Caco-2 (cell line): ENCODE data around the gene SLC43A2. TPM values are rescaled to one million over a fixed set of nuclear protein-coding genes. Genes with fewer than 3 reads are reported as not detected.

ENCODE experiments used
- BruUV-seq: library from RNA; stranded (reverse); fragments of 400-500 nt; replicated peaks from 2 replicates; lab custom pipeline; 2021; lab: Mats Ljungman, UMichigan
- CTCF ChIA-PET: fragments of 300-600 bp; sonication (Branson Sonifier 250); formaldehyde crosslinking; loops from one replicate; lab custom pipeline; 2022; ENCODE audit warnings: antibody characterized with exemption; lab: Charles Lee
- POLR2A ChIA-PET: fragments of 300-600 bp; sonication (Branson Sonifier 250); formaldehyde crosslinking; loops from one replicate; lab custom pipeline; 2022; ENCODE audit warnings: antibody characterized with exemption; lab: Charles Lee
- DNase-seq, 2 experiments: peaks; one replicate each; pipeline versions ENCODE4 v3.0.0 to v3.0.0-alpha.2; 2020 to 2022
- H3K27me3 ChIP-seq: replicated peaks from 2 replicates; pipeline ENCODE4 v1.6.0; 2011; ENCODE audit warnings: low read length; ENCODE audit not compliant: control insufficient read depth, insufficient read depth
- H3K36me3 ChIP-seq: 2 replicates; pipeline ENCODE4 v1.5.1; 2011; ENCODE audit warnings: low read length; ENCODE audit not compliant: control insufficient read depth, insufficient read depth
- H3K4me1 ChIP-seq: fragments of 250-450 bp; sonication (Bioruptor Pico); 2 replicates; pipeline ENCODE4 v1.5.1; 2020; ENCODE audit warnings: mild to moderate bottlenecking
- H3K4me3 ChIP-seq: 2 replicates; pipeline ENCODE4 v1.5.1; 2011; ENCODE audit warnings: low read depth, mild to moderate bottlenecking, control low read depth, low read length
- H3K9me3 ChIP-seq: fragments of 250-450 bp; sonication (Bioruptor Pico); 2 replicates; pipeline ENCODE4 v1.5.1; 2020; ENCODE audit warnings: mild to moderate bottlenecking, moderate library complexity
- H3K27ac Mint-ChIP-seq: one replicate; pipeline ENCODE4 v1.8.0; 2022; ENCODE audit warnings: mixed read lengths; ENCODE audit not compliant: unreplicated experiment
- H3K27me3 Mint-ChIP-seq: one replicate; pipeline ENCODE4 v1.8.0; 2022; ENCODE audit warnings: mixed read lengths; ENCODE audit not compliant: insufficient read depth, unreplicated experiment
- H3K36me3 Mint-ChIP-seq: one replicate; pipeline ENCODE4 v1.8.0; 2022; ENCODE audit warnings: mild to moderate bottlenecking, mixed read lengths; ENCODE audit not compliant: insufficient read depth, unreplicated experiment
- H3K4me1 Mint-ChIP-seq: one replicate; pipeline ENCODE4 v1.8.0; 2022; ENCODE audit warnings: low read depth, mixed read lengths; ENCODE audit not compliant: unreplicated experiment
- H3K4me3 Mint-ChIP-seq: one replicate; pipeline ENCODE4 v1.8.0; 2022; ENCODE audit warnings: mild to moderate bottlenecking, moderate library complexity, mixed read lengths; ENCODE audit not compliant: unreplicated experiment
- H3K9me3 Mint-ChIP-seq: one replicate; pipeline ENCODE4 v1.8.0; 2022; ENCODE audit warnings: mixed read lengths; ENCODE audit not compliant: unreplicated experiment
- CTCF ChIP-seq, 2 experiments: fragments of 200-600 bp in 1 of 2; IDR thresholded peaks; 1 replicate in 1 of 2; 2 replicates in 1 of 2; pipeline versions ENCODE4 v1.5.1 to v1.8.0; 2011 to 2022; ENCODE audit warnings: antibody characterized with exemption in 1 of 2, control low read depth in 1 of 2, inconsistent platforms in 1 of 2, low read depth in 1 of 2, low read length in 1 of 2, mild to moderate bottlenecking in 1 of 2, moderate library complexity in 1 of 2; ENCODE audit not compliant: insufficient read depth in 1 of 2, severe bottlenecking in 1 of 2, unreplicated experiment in 1 of 2
- intact Hi-C: fragments of 100-400 bp; cut with micrococcal nuclease; formaldehyde crosslinking; loops from one replicate; pipeline ENCODE4 v1.10.0; 2022; ENCODE audit not compliant: unreplicated experiment
- total RNA-seq: library from RNA; stranded (reverse); gene quantifications from 2 replicates; pipeline ENCODE4 v1.2.3, GENCODE V29; 2022

SLC43A2 gene
- total RNA-seq, 1 experiment from 2014 or later, result 33.9 TPM

DNA sequence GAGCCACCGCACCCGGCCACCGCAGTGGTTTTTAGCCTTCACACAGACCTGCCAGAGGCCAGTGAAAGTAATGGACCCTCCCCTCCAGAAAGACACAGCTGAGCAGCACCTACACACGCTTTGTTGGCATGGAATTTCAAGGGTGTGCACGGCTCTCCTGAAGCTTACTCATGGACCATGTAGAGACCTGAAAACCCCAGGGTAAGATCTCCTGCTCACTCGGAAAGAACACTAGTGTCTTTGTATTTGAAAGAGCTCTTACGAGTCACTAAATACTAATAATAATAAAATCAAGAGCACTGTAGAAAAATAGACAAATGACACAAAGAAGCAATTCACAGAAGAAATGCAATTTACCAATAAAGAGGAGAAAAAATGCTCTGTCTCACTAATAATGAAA lies 20.0 kb downstream of the SLC43A2 start:
- no peaks in the 10 kb centered on the region for H3K9me3 ChIP-seq
- ChIA-PET POLR2A (no interaction called here), CTCF (interaction anchor here (1.2 kb wide), 1 partner anchor 21 kb away, joined by 3 read pairs; no protein-coding TSS in a partner anchor)
- no TSS peak for BruUV-seq
- H3K27me3 ChIP-seq, result no peaks in the 10 kb centered on the region
- H3K4me3 ChIP-seq, result no peak overlapping the region
- Mint-ChIP-seq H3K4me3 (no peak overlapping the region), H3K27ac (no peak overlapping the region), H3K36me3 (peaks cover 24% of the 10 kb centered on the region), H3K27me3 (no peaks in the 10 kb centered on the region), H3K9me3 (no peaks in the 10 kb centered on the region), H3K4me1 (no peaks in the 10 kb centered on the region)
- no peaks in the 10 kb centered on the region; the same call in 1 of the 2 replicates for H3K36me3 ChIP-seq
- no peaks in the 10 kb centered on the region for H3K4me1 ChIP-seq
- intact Hi-C loops, result no loop called here
- no peak for DNase-seq
- TF ChIP-seq CTCF (IDR thresholded peaks at IDR 0.05; ENCODE audit: insufficient read depth in 1 of 2, low read depth in 1 of 2, low read length in 1 of 2, severe bottlenecking in 1 of 2, unreplicated experiment in 1 of 2), result no peak

DNA sequence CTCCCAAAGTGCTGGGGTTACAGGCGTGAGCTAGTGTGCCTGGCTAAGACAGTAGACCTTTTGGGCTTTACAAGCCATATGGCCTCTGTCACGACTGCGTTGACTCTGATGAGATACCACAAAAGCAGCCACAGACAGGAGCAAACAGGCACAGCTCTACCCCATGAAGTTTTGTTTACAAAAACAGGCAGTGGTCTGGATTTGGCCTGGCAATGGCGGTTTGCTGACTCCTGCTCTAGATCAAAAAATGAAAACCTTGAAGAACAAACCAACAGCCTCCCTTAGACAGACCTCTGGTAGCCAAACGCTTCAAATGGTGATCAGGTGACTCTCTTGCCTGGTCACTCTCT lies 20.7 kb downstream of the SLC43A2 start:
- POLR2A ChIA-PET, result no interaction called here
- Mint-ChIP-seq H3K4me3 (no peak overlapping the region), H3K27me3 (no peaks in the 10 kb centered on the region), H3K4me1 (no peaks in the 10 kb centered on the region), H3K36me3 (peaks cover 24% of the 10 kb centered on the region), H3K9me3 (no peaks in the 10 kb centered on the region), H3K27ac (no peak overlapping the region)
- Histone ChIP-seq H3K4me3 (no peak overlapping the region), H3K9me3 (no peaks in the 10 kb centered on the region), H3K27me3 (no peaks in the 10 kb centered on the region), H3K36me3 (no peaks in the 10 kb centered on the region; the same call in 1 of the 2 replicates), H3K4me1 (no peaks in the 10 kb centered on the region)
- TF ChIP-seq CTCF (IDR thresholded peaks at IDR 0.05; ENCODE audit: insufficient read depth in 1 of 2, low read depth in 1 of 2, low read length in 1 of 2, severe bottlenecking in 1 of 2, unreplicated experiment in 1 of 2), result no peak
- intact Hi-C loops, result no loop called here
- BruUV-seq, result no TSS peak
- CTCF ChIA-PET, result interaction anchor here (0.6 to 1.2 kb wide), 2 partner anchors 22 to 26 kb away, joined by 3 read pairs; no protein-coding TSS in a partner anchor
- DNase-seq, result no peak

GRCh38 chr17:1606352-1606985 lies 22.2 kb downstream of the SLC43A2 start:
- H3K27me3 ChIP-seq, result no peaks in the 10 kb centered on the region
- peaks cover 18% of the 10 kb centered on the region for H3K36me3 Mint-ChIP-seq
- ChIA-PET POLR2A (no interaction called here), CTCF (no interaction called here)
- no peak for DNase-seq
- BruUV-seq, result no TSS peak
- no peaks in the 10 kb centered on the region for H3K9me3 Mint-ChIP-seq
- no peaks in the 10 kb centered on the region for H3K27me3 Mint-ChIP-seq
- no peaks in the 10 kb centered on the region for H3K4me1 ChIP-seq
- no peak overlapping the region for H3K27ac Mint-ChIP-seq
- no peak for TF ChIP-seq CTCF (IDR thresholded peaks at IDR 0.05; ENCODE audit: insufficient read depth in 1 of 2, low read depth in 1 of 2, low read length in 1 of 2, severe bottlenecking in 1 of 2, unreplicated experiment in 1 of 2)
- H3K4me3 ChIP-seq, result no peak overlapping the region
- intact Hi-C loops, result no loop called here
- H3K9me3 ChIP-seq, result peaks cover 6% of the 10 kb centered on the region; the same call in 1 of the 2 replicates
- no peaks in the 10 kb centered on the region; the same call in 1 of the 2 replicates for H3K36me3 ChIP-seq
- no peak overlapping the region for H3K4me3 Mint-ChIP-seq
- H3K4me1 Mint-ChIP-seq, result no peaks in the 10 kb centered on the region
